NCI-H146 treated with DMSO at 0.1 percent for 48 hours (cell line): ENCODE data around the gene KRT86.
"Not testable (repeated sequence)": the region's sequence is repeated elsewhere in the genome, so short reads cannot be mapped to it uniquely, and the experiment has no call there.

Experiments used
- DNase-seq: peaks from one replicate; lab custom pipeline; 2025; ENCODE audit not compliant: unreplicated experiment; lab: John Stamatoyannopoulos, UW

The KRT86 gene

DNA sequence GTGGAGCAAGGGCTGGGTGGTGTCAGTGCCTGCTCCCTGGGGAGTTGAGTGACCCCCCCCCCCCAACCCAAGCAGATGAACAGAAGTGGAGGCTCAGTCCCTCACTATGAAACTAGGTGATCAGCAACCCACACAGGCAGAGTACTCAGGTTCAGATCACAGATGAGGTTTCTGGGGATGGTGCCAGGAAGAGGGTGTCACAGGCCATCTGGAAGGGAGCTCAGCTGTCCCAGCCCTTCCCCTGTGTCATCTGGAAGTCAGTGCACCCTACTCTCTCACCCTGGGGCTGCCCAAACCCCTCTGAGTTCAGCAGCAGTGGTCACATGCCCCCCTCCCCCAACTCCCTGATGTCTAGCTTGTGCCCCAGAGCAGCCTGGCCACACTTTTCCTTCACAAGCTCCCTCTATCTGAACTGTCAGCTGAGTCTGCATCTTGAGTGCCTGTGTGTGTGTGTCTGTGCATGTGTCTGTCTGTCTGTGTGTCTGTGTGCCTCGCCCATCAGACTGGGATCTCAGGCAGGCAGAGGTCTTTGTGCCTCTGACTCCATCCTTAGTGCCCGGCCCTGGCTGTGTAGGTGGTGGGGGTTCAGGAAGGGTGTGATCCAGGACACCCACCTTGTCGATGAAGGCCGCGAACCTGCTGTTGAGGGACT is 16.2 kb downstream of the KRT86 start:
- not testable (repeated sequence) for DNase-seq

DNA sequence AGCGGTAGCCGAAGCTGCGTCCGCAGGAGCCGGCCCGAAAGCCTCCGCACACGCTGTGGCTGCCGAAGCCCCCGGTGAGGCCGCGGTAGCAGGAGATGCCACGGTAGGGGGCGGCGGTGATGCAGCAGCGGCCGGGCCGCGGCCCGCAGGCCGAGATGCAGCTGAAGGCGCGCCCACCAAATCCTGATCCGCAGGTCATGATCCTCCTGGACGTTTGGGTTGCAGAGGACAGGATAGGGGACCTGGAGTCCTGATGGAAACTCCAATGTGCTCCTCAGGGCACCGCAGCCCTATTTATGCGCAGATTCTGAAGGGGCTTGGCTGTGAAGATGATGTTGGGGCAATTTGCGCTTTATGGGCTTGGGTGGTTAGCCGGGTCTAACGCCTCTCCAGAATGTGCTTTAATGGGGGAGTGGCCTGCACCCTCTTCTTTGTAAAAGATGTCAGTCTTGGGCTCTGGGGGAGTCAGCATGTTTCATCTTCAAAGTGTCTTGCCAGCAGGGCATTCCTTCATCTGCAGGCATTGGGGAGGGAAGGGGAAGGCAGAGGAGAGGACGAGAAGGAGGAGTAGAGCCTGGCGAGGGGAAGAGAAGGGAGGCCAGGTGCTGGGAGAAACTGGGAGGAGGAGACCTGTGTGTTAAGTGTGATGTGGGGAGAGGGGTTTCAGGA is 17.0 kb downstream of the KRT86 start, which contains the start of gene KRT81:
Gene KRT81 (minus strand): TSS at position 268 of the 669 bp plus-strand sequence. CDS start 69 bp downstream, at position 199.
- DNase-seq, result no peak

DNA sequence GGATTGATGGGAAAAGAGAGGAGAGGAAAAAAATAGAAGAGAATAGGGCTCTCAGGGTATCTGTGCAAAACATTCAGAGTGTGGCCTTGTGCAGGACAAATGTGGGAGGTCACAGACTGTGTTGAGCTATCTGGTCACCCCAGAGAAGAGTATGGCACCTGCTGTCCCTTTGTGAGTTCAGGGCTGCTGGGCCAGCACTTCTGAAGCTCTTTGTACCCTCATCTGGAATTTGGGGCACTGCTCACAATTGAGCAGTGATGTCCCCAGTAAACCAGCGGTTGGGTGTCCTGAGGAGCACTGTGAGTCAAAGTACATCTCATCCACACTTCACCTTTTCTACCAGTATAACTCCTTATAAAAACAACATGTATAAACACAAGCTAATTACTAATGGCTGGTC is 19.5 kb downstream of the KRT86 start:
- no peak for DNase-seq

DNA sequence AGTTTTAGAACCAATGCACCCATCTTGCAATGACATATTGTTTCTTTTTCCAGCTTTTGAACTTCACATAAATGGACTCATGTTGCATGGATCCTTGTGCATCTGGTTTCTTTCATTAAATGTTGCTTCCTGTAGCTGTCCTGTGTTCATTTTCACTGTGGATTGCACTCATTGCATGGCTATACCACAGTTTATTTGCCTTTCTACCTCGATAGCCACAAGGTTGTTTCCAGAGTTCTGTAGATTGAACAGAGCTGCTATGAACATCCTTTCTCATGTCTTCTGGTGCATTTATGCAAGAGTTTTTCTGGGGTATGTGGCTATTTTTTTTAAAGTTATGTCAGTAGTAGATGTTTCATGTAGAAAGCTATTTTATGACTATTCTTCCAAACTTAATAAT is 20.4 kb downstream of the KRT86 start:
- DNase-seq, result no peak

DNA sequence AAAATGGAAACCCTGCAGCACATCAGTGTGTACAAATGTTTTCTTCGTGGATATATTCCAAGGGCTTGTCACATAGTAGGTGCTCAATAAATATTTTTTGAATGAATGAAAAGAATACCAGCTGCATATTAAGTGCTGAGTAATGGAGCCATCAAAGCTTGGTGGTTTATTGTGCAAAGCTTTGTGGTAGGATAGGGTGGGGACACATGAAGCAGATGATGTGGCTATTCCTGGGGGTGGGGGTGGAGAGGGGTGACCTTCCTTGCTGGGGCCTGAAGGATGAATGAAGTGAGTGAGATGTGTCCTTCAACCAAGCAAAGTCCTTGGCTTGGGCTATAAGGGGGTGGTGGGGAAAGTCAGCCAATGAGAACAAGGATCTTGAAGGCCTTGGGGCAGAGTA is 21.2 kb downstream of the KRT86 start:
- no peak for DNase-seq

DNA sequence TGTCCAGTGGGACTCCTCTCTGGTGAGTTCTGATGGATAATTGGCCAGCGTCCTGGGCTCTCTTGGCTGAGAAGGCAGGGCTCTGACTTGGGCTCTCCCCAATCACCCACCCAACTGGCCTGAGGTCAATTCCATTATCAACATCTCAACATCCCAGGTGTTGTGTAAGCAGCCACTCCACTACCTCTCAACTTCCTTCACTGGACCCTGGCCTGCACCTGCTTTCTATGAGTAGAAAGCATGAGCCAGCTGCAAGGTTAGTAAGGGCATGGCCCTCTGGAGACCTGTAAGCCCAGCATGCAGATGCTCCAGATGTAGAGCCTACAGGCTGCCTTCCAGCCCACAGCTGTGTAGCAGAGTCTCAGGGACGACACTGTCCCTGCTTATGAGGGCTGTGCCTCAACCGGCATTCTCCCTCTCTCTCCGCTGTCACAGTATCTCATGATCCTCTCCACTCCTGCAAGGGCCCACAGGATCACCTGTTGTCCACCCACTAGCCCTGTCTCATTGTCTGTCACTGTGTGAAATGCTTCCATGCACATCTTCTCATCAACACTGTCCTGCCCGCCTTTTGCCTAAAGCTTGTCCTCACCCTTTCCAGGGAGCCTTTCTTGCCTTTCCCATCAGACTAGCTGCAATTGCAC is 22.2 kb downstream of the KRT86 start:
- DNase-seq, result no peak

DNA sequence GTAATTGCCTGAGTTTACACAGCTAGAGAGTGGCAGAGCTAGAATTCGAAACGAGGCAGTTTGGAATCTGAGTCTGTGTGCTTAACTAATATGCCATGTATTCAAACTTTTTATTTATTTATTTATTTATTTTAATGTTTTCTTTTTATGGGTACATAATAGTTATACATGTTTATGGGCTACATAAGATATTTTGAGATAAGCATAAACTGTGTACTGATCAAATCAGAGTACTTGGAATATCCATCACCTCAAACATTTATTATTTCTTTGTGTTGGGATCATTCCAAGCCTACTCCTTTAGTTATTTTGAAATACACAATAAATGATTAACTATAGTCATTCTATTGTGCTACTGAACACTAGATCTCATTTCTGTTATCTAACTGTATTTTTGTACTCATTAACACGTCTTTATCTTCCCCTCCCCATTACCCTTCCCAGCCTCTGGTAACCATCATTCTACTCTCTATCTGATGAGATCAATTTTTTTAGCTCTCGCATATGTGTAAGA is 24.3 kb downstream of the KRT86 start:
- no peak for DNase-seq

DNA sequence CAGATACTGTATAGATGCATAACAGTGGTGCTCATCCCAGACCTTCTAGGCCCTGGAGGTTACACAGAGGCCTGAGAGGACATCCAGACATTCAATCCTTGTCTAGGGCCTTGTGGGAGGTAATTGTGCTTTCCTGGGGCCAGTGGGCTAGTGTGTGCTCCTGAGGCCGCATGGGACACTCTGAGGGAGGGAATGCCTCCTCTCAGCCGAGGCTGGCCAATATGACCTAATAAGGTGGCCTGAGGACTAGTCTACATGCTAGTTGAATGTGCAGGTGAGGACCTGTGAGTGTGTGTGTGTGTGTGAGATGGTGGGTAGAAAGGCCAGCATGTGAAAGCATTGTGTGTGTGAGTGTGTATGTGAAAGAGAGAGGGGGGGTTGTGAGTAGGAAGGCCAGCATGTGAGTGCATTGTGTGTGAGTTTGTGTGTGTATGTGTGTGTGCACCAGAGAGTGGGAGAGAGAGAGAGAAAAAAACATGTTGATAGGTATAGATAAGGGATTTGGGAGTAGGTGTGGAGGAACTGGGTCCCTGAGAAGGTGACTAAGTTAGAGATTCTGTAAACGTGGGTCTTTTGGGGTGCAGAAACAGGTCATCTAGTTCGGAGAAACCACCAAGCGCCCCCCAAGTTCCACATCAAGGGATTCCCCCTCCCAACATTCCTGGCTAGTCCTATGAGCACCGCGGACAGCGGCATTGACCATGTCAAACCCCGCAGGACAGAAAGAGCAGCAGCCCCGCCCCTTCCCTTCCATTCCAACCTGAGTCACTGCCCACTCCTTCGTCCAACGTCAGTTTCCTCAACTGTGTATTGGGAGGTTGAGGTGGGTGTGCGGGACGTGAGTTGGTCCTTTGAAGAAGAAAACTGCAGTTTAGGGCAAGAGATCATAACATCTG is 26.6 kb downstream of the KRT86 start:
- no peak for DNase-seq

DNA sequence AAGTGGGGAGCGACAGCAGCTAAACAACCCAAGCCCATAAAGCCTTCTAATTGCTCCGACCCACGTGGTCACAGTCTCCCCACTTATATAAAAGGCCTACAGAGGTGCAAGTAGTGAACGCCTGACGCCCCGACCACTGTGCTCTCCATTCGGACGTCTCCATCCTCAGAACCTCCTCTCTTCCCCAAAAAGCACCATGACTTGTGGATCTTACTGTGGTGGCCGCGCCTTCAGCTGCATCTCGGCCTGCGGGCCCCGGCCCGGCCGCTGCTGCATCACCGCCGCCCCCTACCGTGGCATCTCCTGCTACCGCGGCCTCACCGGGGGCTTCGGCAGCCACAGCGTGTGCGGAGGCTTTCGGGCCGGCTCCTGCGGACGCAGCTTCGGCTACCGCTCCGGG is 27.3 kb downstream of the KRT86 start:
- DNase-seq, result not testable (repeated sequence)

DNA sequence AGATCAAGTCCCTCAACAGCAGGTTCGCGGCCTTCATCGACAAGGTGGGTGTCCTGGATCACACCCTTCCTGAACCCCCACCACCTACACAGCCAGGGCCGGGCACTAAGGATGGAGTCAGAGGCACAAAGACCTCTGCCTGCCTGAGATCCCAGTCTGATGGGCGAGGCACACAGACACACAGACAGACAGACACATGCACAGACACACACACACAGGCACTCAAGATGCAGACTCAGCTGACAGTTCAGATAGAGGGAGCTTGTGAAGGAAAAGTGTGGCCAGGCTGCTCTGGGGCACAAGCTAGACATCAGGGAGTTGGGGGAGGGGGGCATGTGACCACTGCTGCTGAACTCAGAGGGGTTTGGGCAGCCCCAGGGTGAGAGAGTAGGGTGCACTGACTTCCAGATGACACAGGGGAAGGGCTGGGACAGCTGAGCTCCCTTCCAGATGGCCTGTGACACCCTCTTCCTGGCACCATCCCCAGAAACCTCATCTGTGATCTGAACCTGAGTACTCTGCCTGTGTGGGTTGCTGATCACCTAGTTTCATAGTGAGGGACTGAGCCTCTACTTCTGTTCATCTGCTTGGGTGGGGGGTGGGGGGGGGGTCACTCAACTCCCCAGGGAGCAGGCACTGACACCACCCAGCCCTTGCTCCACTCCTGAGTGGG is 27.9 kb downstream of the KRT86 start:
- DNase-seq, result not testable (repeated sequence)

DNA sequence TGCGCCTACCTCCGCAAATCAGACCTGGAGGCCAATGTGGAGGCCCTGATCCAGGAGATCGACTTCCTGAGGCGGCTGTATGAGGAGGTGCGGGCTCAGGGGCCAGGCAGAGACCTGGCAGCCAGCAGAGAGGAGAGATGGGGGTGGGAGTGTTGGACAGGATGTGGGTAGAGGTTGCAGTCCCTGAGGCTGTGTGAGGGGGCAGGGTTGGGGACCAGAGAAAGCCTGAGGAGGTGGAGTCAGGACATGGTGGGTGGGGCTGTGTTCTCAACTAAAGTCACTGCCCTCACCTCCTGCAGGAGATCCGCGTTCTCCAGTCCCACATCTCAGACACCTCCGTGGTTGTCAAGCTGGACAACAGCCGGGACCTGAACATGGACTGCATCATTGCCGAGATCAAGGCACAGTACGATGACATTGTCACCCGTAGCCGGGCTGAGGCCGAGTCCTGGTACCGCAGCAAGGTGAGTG is 30.5 kb downstream of the KRT86 start:
- DNase-seq, result not testable (repeated sequence)

DNA sequence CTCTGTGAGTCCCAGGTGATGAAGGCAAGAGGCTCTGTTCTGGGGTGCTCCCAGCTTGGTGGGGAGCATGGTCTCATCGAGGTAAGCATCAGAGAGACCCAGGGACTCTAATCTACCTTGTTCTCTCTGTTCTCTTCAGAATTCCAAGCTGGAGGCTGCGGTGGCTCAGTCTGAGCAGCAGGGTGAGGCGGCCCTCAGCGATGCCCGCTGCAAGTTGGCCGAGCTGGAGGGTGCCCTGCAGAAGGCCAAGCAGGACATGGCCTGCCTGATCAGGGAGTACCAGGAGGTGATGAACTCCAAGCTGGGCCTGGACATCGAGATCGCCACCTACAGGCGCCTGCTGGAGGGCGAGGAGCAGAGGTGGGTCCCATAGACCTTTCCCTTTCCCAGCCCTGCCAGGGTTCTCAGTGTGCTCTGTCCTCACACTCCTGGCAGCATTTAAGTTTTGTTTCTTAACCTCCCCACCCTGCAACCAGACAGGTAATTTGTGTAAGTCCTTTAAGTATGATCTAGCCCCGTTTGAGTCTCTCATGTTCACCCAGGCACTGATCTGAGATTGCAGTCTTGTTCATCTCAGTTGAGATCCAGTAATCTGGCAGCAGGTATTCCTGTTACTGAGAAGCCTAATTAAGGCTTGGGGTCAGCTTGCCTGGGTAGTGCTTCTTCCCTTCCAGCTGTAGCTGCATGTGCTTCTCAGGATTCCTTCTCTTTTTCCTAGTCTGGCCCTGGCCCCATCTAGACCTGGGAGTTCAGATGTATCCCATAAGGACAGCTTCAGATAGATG is 31.7 kb downstream of the KRT86 start:
- DNase-seq, result no peak

DNA sequence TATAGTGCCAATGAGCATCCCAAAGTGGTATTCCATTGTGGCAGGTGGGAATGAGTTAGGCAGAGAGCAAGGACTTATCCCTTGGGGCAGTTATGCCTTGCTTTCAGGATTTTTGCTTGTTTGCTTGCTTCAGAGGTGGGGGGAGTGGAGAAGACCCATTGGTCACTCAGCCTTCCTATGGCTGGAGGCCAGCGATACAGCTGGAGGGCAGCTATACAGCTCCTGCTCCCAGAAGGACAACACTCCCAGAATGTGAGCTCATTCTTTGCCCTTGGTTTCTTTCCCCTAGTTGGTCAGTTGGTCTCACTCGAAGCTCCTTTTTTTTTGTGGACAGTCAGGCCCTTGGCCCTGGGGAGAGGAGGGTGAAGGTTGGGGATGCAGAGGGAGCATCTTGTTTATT is 32.3 kb downstream of the KRT86 start:
- DNase-seq, result no peak

DNA sequence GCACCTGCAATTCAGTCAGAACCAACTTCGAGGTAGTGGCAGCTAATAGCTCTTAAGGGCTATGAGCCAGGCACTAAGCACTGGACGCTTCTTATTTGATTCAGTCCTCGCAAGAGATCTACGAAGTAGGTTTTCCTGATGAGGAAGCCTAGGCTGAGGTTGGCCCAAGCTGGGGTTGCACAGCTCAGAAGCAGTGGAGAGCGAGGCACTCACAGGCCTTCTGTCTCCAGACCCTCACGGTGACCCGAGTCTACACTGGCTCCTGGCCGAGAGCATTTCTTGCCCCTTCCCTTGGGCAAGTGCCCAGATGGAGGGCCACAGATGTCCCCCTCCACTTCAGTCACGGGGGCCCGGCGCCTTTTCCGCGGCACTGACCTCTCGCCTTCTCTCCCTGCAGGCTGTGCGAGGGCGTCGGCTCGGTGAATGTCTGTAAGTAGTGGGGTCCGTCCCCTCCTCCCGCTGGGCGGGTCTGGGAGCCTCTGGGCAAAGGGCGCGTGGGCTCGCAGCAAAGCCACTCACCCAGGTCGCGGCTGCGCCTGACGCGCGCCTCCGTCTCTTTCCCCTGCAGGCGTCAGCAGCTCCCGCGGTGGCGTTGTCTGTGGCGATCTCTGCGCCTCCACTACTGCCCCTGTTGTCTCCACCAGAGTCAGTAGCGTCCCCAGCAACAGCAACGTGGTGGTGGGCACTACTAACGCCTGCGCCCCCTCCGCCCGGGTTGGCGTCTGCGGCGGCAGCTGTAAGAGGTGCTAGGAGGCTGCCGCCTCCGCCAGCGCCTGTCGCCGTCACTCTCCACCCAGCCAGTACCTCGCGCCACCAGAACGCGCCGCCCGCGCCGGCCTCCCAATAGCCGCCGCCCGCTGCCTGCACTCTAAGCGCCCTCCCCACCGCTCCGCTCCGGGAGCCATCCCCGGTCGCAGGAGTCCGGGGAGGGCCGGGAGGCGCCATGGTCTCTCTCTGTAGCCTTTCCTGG is 33.7 kb downstream of the KRT86 start:
- DNase-seq, result peak; percentile 77

DNA sequence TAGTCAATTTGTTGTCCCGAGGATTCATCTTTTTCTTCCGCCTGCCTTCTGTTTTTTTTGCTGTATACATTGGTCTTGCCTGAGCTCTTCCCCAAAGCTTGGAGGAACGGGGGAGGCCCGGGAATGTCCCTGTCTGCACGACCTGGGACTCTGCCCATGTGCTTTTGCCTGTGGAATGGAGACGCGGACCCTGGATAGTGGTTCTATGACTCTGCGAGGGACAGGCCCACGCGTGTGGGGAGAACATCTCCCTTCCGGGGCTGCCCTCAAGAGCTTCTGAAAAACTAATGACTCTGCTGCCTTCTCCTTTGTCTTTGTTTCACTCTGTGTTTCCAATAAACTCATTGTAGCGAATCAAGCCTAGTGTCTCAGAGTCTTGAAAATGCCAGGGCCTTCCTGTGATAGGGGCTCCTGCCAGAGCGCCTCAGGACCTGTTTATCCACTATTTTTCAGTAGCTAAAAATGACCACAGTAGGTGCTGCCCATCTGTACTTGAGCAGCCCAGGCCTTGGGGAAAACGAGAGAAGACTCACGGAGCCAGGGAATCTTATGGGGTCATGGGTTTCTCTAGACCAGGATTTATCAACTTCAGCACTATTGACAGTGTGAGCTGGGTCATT is 34.5 kb downstream of the KRT86 start:
- no peak for DNase-seq

DNA sequence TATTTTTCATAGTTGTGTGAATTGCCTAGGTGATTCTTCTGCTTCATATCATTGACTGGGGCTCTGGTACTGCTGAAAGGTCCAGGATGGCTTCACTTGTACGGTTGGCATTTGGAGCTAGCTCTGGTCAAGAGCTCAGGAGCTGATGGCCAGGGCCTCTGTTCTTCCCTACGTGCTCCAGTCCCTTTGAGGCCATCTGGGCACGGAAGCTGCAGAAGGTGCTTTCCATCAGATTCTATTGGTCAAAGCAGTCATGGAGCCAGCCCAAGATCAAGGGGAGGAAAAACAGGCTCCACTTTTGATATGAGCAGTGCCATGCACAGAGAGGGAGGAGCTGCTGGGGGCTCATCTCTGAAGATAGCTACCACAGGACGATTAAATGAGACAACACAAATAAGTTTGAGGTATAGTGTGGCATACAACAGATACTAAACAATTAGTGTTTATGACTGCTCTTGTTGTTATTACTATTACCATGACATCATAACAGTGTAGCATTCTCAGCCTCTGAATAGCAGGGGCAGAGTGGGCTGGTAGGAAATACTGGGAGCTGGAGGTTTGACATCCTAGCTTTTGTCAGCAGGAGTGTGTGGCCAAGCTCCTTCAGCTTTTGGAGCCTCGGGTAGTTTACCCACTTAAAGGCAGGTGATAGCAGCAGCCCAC is 36.3 kb downstream of the KRT86 start:
- no peak for DNase-seq

DNA sequence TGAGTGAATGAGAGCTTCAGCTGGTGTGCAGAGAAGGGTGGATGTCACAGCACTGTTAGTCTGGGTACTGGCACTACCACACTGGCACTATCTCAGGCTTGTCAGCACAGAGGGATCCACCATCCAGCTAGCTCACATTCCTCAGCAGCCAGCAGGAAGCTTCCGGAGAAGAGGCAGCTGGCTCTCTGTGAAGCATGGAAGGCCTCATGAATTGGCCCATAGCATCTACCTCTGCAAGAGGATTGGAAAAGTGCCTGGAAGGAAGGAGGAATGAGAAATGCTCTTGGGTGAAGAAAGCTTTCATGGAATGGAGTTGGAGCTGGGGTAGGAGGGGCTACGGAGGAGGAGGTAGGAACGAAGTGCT is 36.8 kb downstream of the KRT86 start:
- no peak for DNase-seq

DNA sequence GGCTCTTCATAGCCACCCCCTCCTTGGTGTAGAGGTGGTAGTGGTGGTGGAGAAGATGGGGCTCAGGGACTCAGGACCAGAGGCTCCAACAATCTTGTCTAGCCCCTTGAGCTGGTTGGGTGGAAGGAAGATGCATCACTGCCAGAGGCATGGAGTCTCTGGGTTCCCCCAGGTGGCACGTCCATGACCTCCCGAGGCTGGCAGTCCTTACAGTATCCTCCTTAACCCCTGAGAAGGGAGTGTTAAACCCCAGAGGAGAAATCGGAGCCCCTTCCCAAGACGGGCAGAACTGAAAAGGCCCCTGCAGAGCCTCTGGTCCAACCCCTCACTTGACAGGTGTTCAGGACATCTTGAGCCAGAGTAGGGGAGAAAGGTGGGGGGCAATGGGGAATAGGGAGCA is 37.6 kb downstream of the KRT86 start:
- no peak for DNase-seq
